ENCODE data around the gene TFF1.

Gene TFF1

GRCh38 chr21:42353623-42354022 lies 12.7 kb downstream of the TFF1 start:
- H3K36me3 ChIP-seq (ENCODE audit: insufficient read depth, low read length): no peaks in the 10 kb centered on the region
- H3K4me1 ChIP-seq (ENCODE audit: insufficient read depth, low read length, poor library complexity, severe bottlenecking): peaks cover 4% of the 10 kb centered on the region
- H3K9ac ChIP-seq (ENCODE audit: low read depth, low read length, poor library complexity, severe bottlenecking): no peak overlapping the region
- H4K20me1 ChIP-seq (ENCODE audit: insufficient read depth, low read length, poor library complexity, severe bottlenecking): no peaks in the 10 kb centered on the region
- H3K9me2 ChIP-seq (replicated peaks; ENCODE audit: low read depth, low read length): no peaks in the 10 kb centered on the region
- no peak overlapping the region for H3K4me3 ChIP-seq (ENCODE audit: low read length, poor library complexity, severe bottlenecking)
- TF ChIP-seq CTCF (conservative IDR thresholded peaks at IDR 0.05; ENCODE audit: low read length) (no peak), EZH2phosphoT487 (IDR thresholded peaks at IDR 0.05; ENCODE audit: borderline replicate concordance) (no peak)
- no peaks in the 10 kb centered on the region for H3K27me3 ChIP-seq (ENCODE audit: insufficient read depth, low read length, poor library complexity, severe bottlenecking)
- no peak overlapping the region for H2AFZ ChIP-seq (ENCODE audit: low read length)
- H3K4me2 ChIP-seq (ENCODE audit: low read depth, low read length, poor library complexity, severe bottlenecking): no peak overlapping the region
- no peaks in the 10 kb centered on the region for H3K79me2 ChIP-seq (ENCODE audit: insufficient read depth, low read length)
- H3F3A ChIP-seq (ENCODE audit: low read depth): no peaks in the 10 kb centered on the region
- H3K9me3 ChIP-seq (ENCODE audit: insufficient read depth, low read depth, low read length): 0 out of 2 replicates have a peak, but pooled peaks cover 3% of the 10 kb centered on the region

- H3K9me3 ChIP-seq (ENCODE audit: insufficient read depth, low read depth, low read length): 0 out of 2 replicates have a peak, but pooled peaks cover 3% of the 10 kb centered on the region
- H3K36me3 ChIP-seq (ENCODE audit: insufficient read depth, low read length): no peaks in the 10 kb centered on the region
- TF ChIP-seq EZH2phosphoT487 (IDR thresholded peaks at IDR 0.05; ENCODE audit: borderline replicate concordance): no peak
- TF ChIP-seq CTCF (conservative IDR thresholded peaks at IDR 0.05; ENCODE audit: low read length): no peak
- H3K9ac ChIP-seq (ENCODE audit: low read depth, low read length, poor library complexity, severe bottlenecking): no peak overlapping the region
- H3K9me2 ChIP-seq (replicated peaks; ENCODE audit: low read depth, low read length): no peaks in the 10 kb centered on the region
- H2AFZ ChIP-seq (ENCODE audit: low read length): no peak overlapping the region
- H3K4me2 ChIP-seq (ENCODE audit: low read depth, low read length, poor library complexity, severe bottlenecking): no peak overlapping the region
- no peaks in the 10 kb centered on the region for H4K20me1 ChIP-seq (ENCODE audit: insufficient read depth, low read length, poor library complexity, severe bottlenecking)
- H3K4me3 ChIP-seq (ENCODE audit: low read length, poor library complexity, severe bottlenecking): no peak overlapping the region
- H3K79me2 ChIP-seq (ENCODE audit: insufficient read depth, low read length): no peaks in the 10 kb centered on the region
- H3K27me3 ChIP-seq (ENCODE audit: insufficient read depth, low read length, poor library complexity, severe bottlenecking): no peaks in the 10 kb centered on the region
- H3K4me1 ChIP-seq (ENCODE audit: insufficient read depth, low read length, poor library complexity, severe bottlenecking): peaks cover 4% of the 10 kb centered on the region
- H3F3A ChIP-seq (ENCODE audit: low read depth): no peaks in the 10 kb centered on the region
Measured at GRCh38 chr21:42352441-42353095, 13.8 kb downstream of the TFF1 start.

GRCh38 chr21:42351626-42352440 lies 14.5 kb downstream of the TFF1 start:
- H3K36me3 ChIP-seq (ENCODE audit: insufficient read depth, low read length): no peaks in the 10 kb centered on the region
- H4K20me1 ChIP-seq (ENCODE audit: insufficient read depth, low read length, poor library complexity, severe bottlenecking): no peaks in the 10 kb centered on the region
- H3K4me3 ChIP-seq (ENCODE audit: low read length, poor library complexity, severe bottlenecking): no peak overlapping the region
- no peak overlapping the region for H2AFZ ChIP-seq (ENCODE audit: low read length)
- 0 out of 2 replicates have a peak, but pooled peaks cover 3% of the 10 kb centered on the region for H3K9me3 ChIP-seq (ENCODE audit: insufficient read depth, low read depth, low read length)
- no peaks in the 10 kb centered on the region for H3K27me3 ChIP-seq (ENCODE audit: insufficient read depth, low read length, poor library complexity, severe bottlenecking)
- H3K4me2 ChIP-seq (ENCODE audit: low read depth, low read length, poor library complexity, severe bottlenecking): no peak overlapping the region
- no peak overlapping the region for H3K9ac ChIP-seq (ENCODE audit: low read depth, low read length, poor library complexity, severe bottlenecking)
- H3F3A ChIP-seq (ENCODE audit: low read depth): no peaks in the 10 kb centered on the region
- TF ChIP-seq CTCF (conservative IDR thresholded peaks at IDR 0.05; ENCODE audit: low read length): no peak
- H3K9me2 ChIP-seq (replicated peaks; ENCODE audit: low read depth, low read length): no peaks in the 10 kb centered on the region
- H3K79me2 ChIP-seq (ENCODE audit: insufficient read depth, low read length): no peaks in the 10 kb centered on the region
- peaks cover 4% of the 10 kb centered on the region for H3K4me1 ChIP-seq (ENCODE audit: insufficient read depth, low read length, poor library complexity, severe bottlenecking)

Measured in Loucy (cell line).